Esophagus muscularis mucosa (tissue), 4 donors: ENCODE measurements around the gene TBCC.
A peak's percentile ranks its signal among the peaks of the same experiment; 100 is the strongest.

Source experiments
- CTCF ChIP-seq, 3 experiments: fragments of 200-600 bp in 2 of 3; fragments of 450-650 bp in 1 of 3; sonication (generic) in 2 of 3; IDR thresholded peaks; one replicate each; pipeline ENCODE4 v1.5.1; 2017 to 2019; ENCODE audit warnings: antibody characterized with exemption in 3 of 3, mild to moderate bottlenecking in 2 of 3, moderate library complexity in 1 of 3
- EP300 ChIP-seq: sonication (generic); formaldehyde crosslinking; IDR thresholded peaks from one replicate; pipeline ENCODE4 v1.6.1; 2017; ENCODE audit warnings: antibody characterized with exemption
- POLR2A ChIP-seq: fragments of 450-650 bp; IDR thresholded peaks from one replicate; pipeline ENCODE4 v1.6.1; 2017; ENCODE audit warnings: antibody characterized with exemption, moderate library complexity, mild to moderate bottlenecking, low read depth

GRCh38 chr6:42782689-42783176 is 36.8 kb upstream of the TBCC start:
- TF ChIP-seq CTCF (IDR thresholded peaks at IDR 0.05) (no peak), POLR2A (peak; percentile 62), EP300 (no peak)
